ENCODE measurements around the gene SYNPO2. TPM values are rescaled to one million over a fixed set of nuclear protein-coding genes. Genes with fewer than 3 reads are reported as not detected.

Gene SYNPO2
- total and polyA plus RNA-seq, 3 experiments from 2014 or later = 0.16 to 0.22 (median 0.21) TPM

- Mint-ChIP-seq H3K4me3 (no peak overlapping the region), H3K27me3 (peaks cover 0 to 2% of the 10 kb centered on the region in 2 donors), H3K9me3 (no peaks in the 10 kb centered on the region), H3K36me3 (no peaks in the 10 kb centered on the region), H3K4me1 (no peaks in the 10 kb centered on the region), H3K27ac (peak overlapping the region in 1 of 8 donors; percentile 48)
- Histone ChIP-seq H3K36me3 (ENCODE audit: insufficient read depth, low read length) (no peaks in the 10 kb centered on the region), H3K4me1 (ENCODE audit: insufficient read depth, low read length) (no peaks in the 10 kb centered on the region), H3K27me3 (ENCODE audit: insufficient read depth, low read length, poor library complexity, severe bottlenecking) (no peaks in the 10 kb centered on the region), H3K9me3 (ENCODE audit: low read length) (no peaks in the 10 kb centered on the region), H3K27ac (ENCODE audit: low read depth, low read length) (no peak overlapping the region), H3K4me3 (ENCODE audit: low read length) (no peak overlapping the region)
- ChIA-PET CTCF (no interaction called here), POLR2A (no interaction called here)
- DNase-seq = no peak
These were observed 100.7 kb downstream of the SYNPO2 start for GRCh38 chr4:118989098-118990080.

GRCh38 chr4:118991686-118992085, 103.0 kb downstream of the SYNPO2 start:
- no peaks in the 10 kb centered on the region for H3K4me1 Mint-ChIP-seq
- no peak overlapping the region for H3K27ac Mint-ChIP-seq
- Histone ChIP-seq H3K27ac (ENCODE audit: low read depth, low read length) (no peak overlapping the region), H3K9me3 (ENCODE audit: low read length) (no peaks in the 10 kb centered on the region), H3K36me3 (ENCODE audit: insufficient read depth, low read length) (no peaks in the 10 kb centered on the region), H3K4me1 (ENCODE audit: insufficient read depth, low read length) (no peaks in the 10 kb centered on the region), H3K4me3 (ENCODE audit: low read length) (no peak overlapping the region), H3K27me3 (ENCODE audit: insufficient read depth, low read length, poor library complexity, severe bottlenecking) (no peaks in the 10 kb centered on the region)
- no peaks in the 10 kb centered on the region for H3K36me3 Mint-ChIP-seq
- H3K4me3 Mint-ChIP-seq = no peak overlapping the region
- no peak for DNase-seq
- peaks cover 0 to 10% of the 10 kb centered on the region in 2 donors for H3K27me3 Mint-ChIP-seq
- POLR2A ChIA-PET = no interaction called here
- H3K9me3 Mint-ChIP-seq = no peaks in the 10 kb centered on the region
- CTCF ChIA-PET = no interaction called here

- H3K27me3 Mint-ChIP-seq = peaks cover 0 to 10% of the 10 kb centered on the region in 2 donors
- ChIA-PET CTCF (no interaction called here), POLR2A (no interaction called here)
- H3K36me3 ChIP-seq (ENCODE audit: insufficient read depth, low read length) = no peaks in the 10 kb centered on the region
- H3K27ac ChIP-seq (ENCODE audit: low read depth, low read length) = no peak overlapping the region
- no peaks in the 10 kb centered on the region for H3K4me1 ChIP-seq (ENCODE audit: insufficient read depth, low read length)
- H3K36me3 Mint-ChIP-seq = no peaks in the 10 kb centered on the region
- H3K27ac Mint-ChIP-seq = no peak overlapping the region
- H3K9me3 ChIP-seq (ENCODE audit: low read length) = no peaks in the 10 kb centered on the region
- H3K4me3 Mint-ChIP-seq = no peak overlapping the region
- no peaks in the 10 kb centered on the region for H3K27me3 ChIP-seq (ENCODE audit: insufficient read depth, low read length, poor library complexity, severe bottlenecking)
- DNase-seq = no peak
- H3K9me3 Mint-ChIP-seq = no peaks in the 10 kb centered on the region
- no peaks in the 10 kb centered on the region for H3K4me1 Mint-ChIP-seq
- no peak overlapping the region for H3K4me3 ChIP-seq (ENCODE audit: low read length)
These were observed 103.5 kb downstream of the SYNPO2 start for GRCh38 chr4:118992149-118992548.

- Histone ChIP-seq H3K4me1 (ENCODE audit: insufficient read depth, low read length) (no peaks in the 10 kb centered on the region), H3K4me3 (ENCODE audit: low read length) (no peak overlapping the region), H3K27ac (ENCODE audit: low read depth, low read length) (no peak overlapping the region), H3K9me3 (ENCODE audit: low read length) (no peaks in the 10 kb centered on the region), H3K27me3 (ENCODE audit: insufficient read depth, low read length, poor library complexity, severe bottlenecking) (no peaks in the 10 kb centered on the region), H3K36me3 (ENCODE audit: insufficient read depth, low read length) (no peaks in the 10 kb centered on the region)
- DNase-seq = no peak
- CTCF ChIA-PET = no interaction called here
- POLR2A ChIA-PET = no interaction called here
- Mint-ChIP-seq H3K4me1 (no peaks in the 10 kb centered on the region), H3K27ac (no peak overlapping the region), H3K9me3 (no peaks in the 10 kb centered on the region), H3K27me3 (peaks cover 0 to 10% of the 10 kb centered on the region in 2 donors), H3K36me3 (no peaks in the 10 kb centered on the region), H3K4me3 (no peak overlapping the region)
These were observed 104.7 kb downstream of the SYNPO2 start for GRCh38 chr4:118993333-118993732.

- Histone ChIP-seq H3K4me1 (ENCODE audit: insufficient read depth, low read length) (no peaks in the 10 kb centered on the region), H3K27me3 (ENCODE audit: insufficient read depth, low read length, poor library complexity, severe bottlenecking) (no peaks in the 10 kb centered on the region), H3K4me3 (ENCODE audit: low read length) (no peak overlapping the region), H3K36me3 (ENCODE audit: insufficient read depth, low read length) (no peaks in the 10 kb centered on the region), H3K9me3 (ENCODE audit: low read length) (no peaks in the 10 kb centered on the region), H3K27ac (ENCODE audit: low read depth, low read length) (no peak overlapping the region)
- Mint-ChIP-seq H3K4me3 (no peak overlapping the region), H3K36me3 (no peaks in the 10 kb centered on the region), H3K27ac (no peak overlapping the region), H3K4me1 (no peaks in the 10 kb centered on the region), H3K9me3 (no peaks in the 10 kb centered on the region), H3K27me3 (peaks cover 0 to 10% of the 10 kb centered on the region in 2 donors)
- no peak for DNase-seq
- CTCF ChIA-PET = no interaction called here
- POLR2A ChIA-PET = no interaction called here
These were observed 105.4 kb downstream of the SYNPO2 start for GRCh38 chr4:118994030-118994429.

GRCh38 chr4:118995693-118996391, 107.2 kb downstream of the SYNPO2 start:
- CTCF ChIA-PET = no interaction called here
- H3K27me3 ChIP-seq (ENCODE audit: insufficient read depth, low read length, poor library complexity, severe bottlenecking) = no peaks in the 10 kb centered on the region
- H3K9me3 ChIP-seq (ENCODE audit: low read length) = no peaks in the 10 kb centered on the region
- no peaks in the 10 kb centered on the region for H3K4me1 Mint-ChIP-seq
- DNase-seq = no peak
- no peak overlapping the region for H3K4me3 Mint-ChIP-seq
- no peak overlapping the region for H3K4me3 ChIP-seq (ENCODE audit: low read length)
- H3K4me1 ChIP-seq (ENCODE audit: insufficient read depth, low read length) = no peaks in the 10 kb centered on the region
- H3K36me3 Mint-ChIP-seq = no peaks in the 10 kb centered on the region
- no peak overlapping the region for H3K27ac ChIP-seq (ENCODE audit: low read depth, low read length)
- no peaks in the 10 kb centered on the region for H3K36me3 ChIP-seq (ENCODE audit: insufficient read depth, low read length)
- POLR2A ChIA-PET = no interaction called here
- no peaks in the 10 kb centered on the region for H3K9me3 Mint-ChIP-seq
- H3K27me3 Mint-ChIP-seq = peaks cover 3 to 15% of the 10 kb centered on the region in 2 donors
- H3K27ac Mint-ChIP-seq = no peak overlapping the region

GRCh38 chr4:118997601-118998000, 108.9 kb downstream of the SYNPO2 start:
- Mint-ChIP-seq H3K27me3 (peaks cover 5 to 15% of the 10 kb centered on the region in 2 donors), H3K36me3 (peaks cover 0 to under 1% (median 0%) of the 10 kb centered on the region in 3 donors), H3K4me3 (no peak overlapping the region), H3K9me3 (no peaks in the 10 kb centered on the region), H3K4me1 (no peaks in the 10 kb centered on the region), H3K27ac (no peak overlapping the region)
- POLR2A ChIA-PET = no interaction called here
- Histone ChIP-seq H3K36me3 (ENCODE audit: insufficient read depth, low read length) (no peaks in the 10 kb centered on the region), H3K27ac (ENCODE audit: low read depth, low read length) (no peak overlapping the region), H3K27me3 (ENCODE audit: insufficient read depth, low read length, poor library complexity, severe bottlenecking) (no peaks in the 10 kb centered on the region), H3K9me3 (ENCODE audit: low read length) (no peaks in the 10 kb centered on the region), H3K4me1 (ENCODE audit: insufficient read depth, low read length) (no peaks in the 10 kb centered on the region), H3K4me3 (ENCODE audit: low read length) (no peak overlapping the region)
- CTCF ChIA-PET = no interaction called here
- no peak for DNase-seq

- ChIA-PET CTCF (no interaction called here), POLR2A (no interaction called here)
- H3K9me3 Mint-ChIP-seq = no peaks in the 10 kb centered on the region
- no peak overlapping the region for H3K27ac Mint-ChIP-seq
- H3K4me3 Mint-ChIP-seq = no peak overlapping the region
- no peak overlapping the region for H3K27ac ChIP-seq (ENCODE audit: low read depth, low read length)
- H3K36me3 Mint-ChIP-seq = peaks cover 0 to 1% (median 0%) of the 10 kb centered on the region in 3 donors
- no peaks in the 10 kb centered on the region for H3K4me1 ChIP-seq (ENCODE audit: insufficient read depth, low read length)
- H3K27me3 Mint-ChIP-seq = peaks cover 12 to 20% of the 10 kb centered on the region in 2 donors
- H3K4me3 ChIP-seq (ENCODE audit: low read length) = no peak overlapping the region
- no peaks in the 10 kb centered on the region for H3K27me3 ChIP-seq (ENCODE audit: insufficient read depth, low read length, poor library complexity, severe bottlenecking)
- H3K4me1 Mint-ChIP-seq = no peaks in the 10 kb centered on the region
- no peaks in the 10 kb centered on the region for H3K36me3 ChIP-seq (ENCODE audit: insufficient read depth, low read length)
- no peaks in the 10 kb centered on the region for H3K9me3 ChIP-seq (ENCODE audit: low read length)
- DNase-seq = no peak
These were observed 111.3 kb downstream of the SYNPO2 start for GRCh38 chr4:118999919-119000318.

Measured in CD8-positive, alpha-beta memory T cell (primary cell).